ENCODE data around the gene SLC27A1. TPM values are rescaled to one million over a fixed set of nuclear protein-coding genes. Genes with fewer than 3 reads are reported as not detected.

Gene SLC27A1
- total RNA-seq, 4 donors from 2014 or later, result 30.6 to 58.2 (median 43.6) TPM

DNA sequence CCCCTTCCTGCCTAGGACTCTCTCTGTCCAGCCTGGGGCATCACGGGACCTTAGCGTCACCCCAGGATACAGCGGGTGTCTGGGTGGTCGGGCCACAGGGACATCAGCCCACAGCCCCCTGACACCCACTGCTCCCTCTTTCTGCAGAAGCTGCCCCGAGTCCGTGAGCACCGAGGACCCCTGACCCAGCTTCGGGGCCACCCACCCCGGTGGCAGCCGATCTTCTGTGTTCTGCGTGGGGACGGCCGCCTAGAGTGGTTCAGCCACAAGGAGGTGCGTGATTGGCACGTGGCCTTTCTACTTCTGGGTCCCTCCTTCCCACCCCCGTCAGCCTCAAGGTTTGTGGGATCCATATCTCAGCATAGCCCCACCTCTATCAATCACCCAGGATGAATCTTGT, 61.8 kb downstream of the SLC27A1 start:
- intact Hi-C loops (cut with DNase I; ENCODE audit: low total_unique reads), result no loop called here
- no peak for DNase-seq (ENCODE audit: low spot score in 2 of 2)
- TF ChIP-seq, protein P1, sequence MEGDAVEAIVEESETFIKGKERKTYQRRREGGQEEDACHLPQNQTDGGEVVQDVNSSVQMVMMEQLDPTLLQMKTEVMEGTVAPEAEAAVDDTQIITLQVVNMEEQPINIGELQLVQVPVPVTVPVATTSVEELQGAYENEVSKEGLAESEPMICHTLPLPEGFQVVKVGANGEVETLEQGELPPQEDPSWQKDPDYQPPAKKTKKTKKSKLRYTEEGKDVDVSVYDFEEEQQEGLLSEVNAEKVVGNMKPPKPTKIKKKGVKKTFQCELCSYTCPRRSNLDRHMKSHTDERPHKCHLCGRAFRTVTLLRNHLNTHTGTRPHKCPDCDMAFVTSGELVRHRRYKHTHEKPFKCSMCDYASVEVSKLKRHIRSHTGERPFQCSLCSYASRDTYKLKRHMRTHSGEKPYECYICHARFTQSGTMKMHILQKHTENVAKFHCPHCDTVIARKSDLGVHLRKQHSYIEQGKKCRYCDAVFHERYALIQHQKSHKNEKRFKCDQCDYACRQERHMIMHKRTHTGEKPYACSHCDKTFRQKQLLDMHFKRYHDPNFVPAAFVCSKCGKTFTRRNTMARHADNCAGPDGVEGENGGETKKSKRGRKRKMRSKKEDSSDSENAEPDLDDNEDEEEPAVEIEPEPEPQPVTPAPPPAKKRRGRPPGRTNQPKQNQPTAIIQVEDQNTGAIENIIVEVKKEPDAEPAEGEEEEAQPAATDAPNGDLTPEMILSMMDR (IDR thresholded peaks at IDR 0.05), result no peak
- no peak for TF ChIP-seq POLR2A (IDR thresholded peaks at IDR 0.05)
- WGBS, 2 donors, result 85 to 86% methylated on average over 16 of the region's 16 CpGs
- no peak overlapping the region for H3K4me3 ChIP-seq (ENCODE audit: low read depth, poor library complexity, severe bottlenecking)

DNA sequence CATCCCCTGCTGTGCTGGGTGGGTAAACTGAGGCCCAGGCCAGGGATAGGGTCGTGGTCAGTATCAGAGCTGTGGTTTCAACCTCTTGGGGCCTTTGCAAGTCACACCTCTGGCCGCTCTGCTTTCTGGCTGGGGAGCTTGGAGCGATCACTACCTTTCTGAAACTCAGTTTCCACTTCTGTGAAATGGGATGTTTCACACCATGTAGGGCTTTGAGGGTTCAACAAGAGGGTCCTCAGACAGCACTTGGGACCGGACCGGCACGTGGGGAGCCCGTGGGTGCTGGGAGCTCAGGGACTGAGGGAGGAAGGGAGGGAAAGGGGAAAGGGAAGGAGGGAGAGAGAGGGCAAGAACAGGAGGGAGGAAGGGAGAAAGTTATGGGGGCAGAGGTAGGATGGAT, 62.2 kb downstream of the SLC27A1 start:
- intact Hi-C loops (cut with DNase I; ENCODE audit: low total_unique reads), result no loop called here
- H3K4me3 ChIP-seq (ENCODE audit: low read depth, poor library complexity, severe bottlenecking), result no peak overlapping the region
- WGBS, 2 donors, result 57 to 59% methylated on average over 7 of the region's 7 CpGs
- no peak for DNase-seq (ENCODE audit: low spot score in 2 of 2)
- TF ChIP-seq, protein P1 (IDR thresholded peaks at IDR 0.05), result no peak

DNA sequence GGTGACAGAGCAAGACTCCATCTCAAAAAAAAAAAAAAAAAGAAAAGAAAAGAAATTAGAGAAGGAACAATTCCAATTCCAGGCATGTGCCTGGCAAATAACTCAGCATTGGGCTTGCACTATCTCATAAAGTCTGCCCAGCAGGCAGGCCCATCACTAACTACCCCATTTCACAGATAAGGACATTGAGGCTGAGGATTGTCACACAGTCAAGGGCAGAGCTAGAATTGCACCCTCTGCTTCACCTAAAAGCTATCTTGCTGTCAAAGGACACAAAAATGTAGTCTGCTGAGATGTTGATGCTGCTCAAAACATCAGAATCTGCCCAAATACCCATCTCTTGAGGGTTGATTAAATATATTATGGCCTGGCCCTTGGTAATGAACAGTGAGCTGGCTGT, 64.4 kb downstream of the SLC27A1 start:
- TF ChIP-seq POLR2A (IDR thresholded peaks at IDR 0.05), result no peak
- TF ChIP-seq, protein P1 (IDR thresholded peaks at IDR 0.05), result no peak
- DNase-seq (ENCODE audit: low spot score in 2 of 2), result no peak
- intact Hi-C loops (cut with DNase I; ENCODE audit: low total_unique reads), result no loop called here

DNA sequence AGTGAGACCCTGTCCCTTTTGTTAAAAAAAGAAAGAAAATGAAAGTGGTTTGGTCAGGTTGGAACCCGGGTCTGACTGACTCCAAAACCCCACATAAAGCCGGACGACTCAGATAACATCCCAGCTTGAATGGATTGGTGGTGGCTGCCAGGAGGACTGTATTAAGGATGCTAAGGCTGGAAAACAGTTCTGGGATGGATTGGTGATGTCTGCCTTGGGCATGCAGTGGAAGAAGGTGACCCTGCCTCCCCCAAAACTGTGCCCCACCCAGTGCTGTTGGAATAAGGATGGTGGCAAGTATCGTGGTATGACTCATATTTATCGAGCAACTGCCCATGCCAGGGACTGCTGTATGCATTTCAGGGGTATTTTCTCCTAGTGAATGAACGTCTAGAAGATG, 66.6 kb downstream of the SLC27A1 start:
- intact Hi-C loops (cut with DNase I; ENCODE audit: low total_unique reads), result no loop called here
- no peak for DNase-seq (ENCODE audit: low spot score in 2 of 2)
- H3K4me3 ChIP-seq (ENCODE audit: low read depth, poor library complexity, severe bottlenecking), result no peak overlapping the region
- TF ChIP-seq, protein P1 (IDR thresholded peaks at IDR 0.05), result no peak
- TF ChIP-seq POLR2A (IDR thresholded peaks at IDR 0.05), result no peak
- 71 to 73% methylated on average over 5 to 6 of the region's 6 CpGs for WGBS, 2 donors

More for the DNA sequence above, 64.4 kb downstream of the SLC27A1 start:
- no peak overlapping the region for H3K4me3 ChIP-seq (ENCODE audit: low read depth, poor library complexity, severe bottlenecking)

DNA sequence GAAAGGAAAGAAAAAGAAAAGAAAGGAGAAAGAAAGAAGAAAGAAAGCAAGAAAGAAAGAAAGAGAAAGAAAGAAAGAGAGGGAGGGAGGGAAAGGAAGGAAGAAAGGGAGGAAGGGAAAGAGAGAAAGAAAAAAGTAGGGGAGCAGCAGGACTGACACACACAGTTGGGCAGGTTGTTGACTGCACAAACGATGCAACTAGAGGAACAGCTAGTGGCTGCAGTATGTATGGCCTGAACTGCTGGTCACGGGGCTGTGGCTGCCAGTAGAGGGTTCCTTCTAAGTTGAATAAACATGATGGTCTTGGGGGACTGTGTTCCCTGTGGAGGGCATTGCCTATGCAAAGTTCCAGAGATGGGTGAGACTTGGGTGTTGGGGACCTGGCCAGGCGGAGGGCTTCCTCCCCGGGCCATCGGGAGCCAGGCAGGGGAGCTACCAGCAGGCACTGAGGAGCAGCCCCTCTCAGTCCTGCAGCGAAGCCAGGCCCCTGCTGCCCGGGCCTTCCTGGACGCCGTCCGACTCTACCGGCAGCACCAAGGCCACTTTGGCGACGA, 68.4 kb downstream of the SLC27A1 start:
- TF ChIP-seq, protein P1 (IDR thresholded peaks at IDR 0.05), result no peak
- TF ChIP-seq POLR2A (IDR thresholded peaks at IDR 0.05), result no peak
- H3K4me3 ChIP-seq (ENCODE audit: low read depth, poor library complexity, severe bottlenecking), result peak overlapping the region; percentile 20
- no peak for DNase-seq (ENCODE audit: low spot score in 2 of 2)
- intact Hi-C loops (cut with DNase I; ENCODE audit: low total_unique reads), result no loop called here
- WGBS, 2 donors, result 8 to 10% methylated on average over 12 to 13 of the region's 13 CpGs

Data from lower leg skin (tissue), 4 donors.